Smooth muscle cell (in vitro differentiated cells): ENCODE data around the gene CADPS. TPM values are rescaled to one million over a fixed set of nuclear protein-coding genes. Genes with fewer than 3 reads are reported as not detected.
"Not testable (repeated sequence)": the region's sequence is repeated elsewhere in the genome, so short reads cannot be mapped to it uniquely, and the experiment has no call there.

ENCODE experiments used
- DNase-seq: peaks from one replicate; lab custom pipeline; 2025; ENCODE audit not compliant: unreplicated experiment; lab: John Stamatoyannopoulos, UW
- H2AFZ ChIP-seq: fragments of 200-600 bp; sonication (generic); 2 replicates; pipeline ENCODE4 v1.6.0; 2016; ENCODE audit warnings: antibody characterized with exemption, low read depth, mild to moderate bottlenecking
- H3F3A ChIP-seq: fragments of 200-600 bp; sonication (generic); 2 replicates; pipeline ENCODE4 v1.6.0; 2017; ENCODE audit warnings: antibody characterized with exemption, low read depth
- H3K27ac ChIP-seq: fragments of 200-600 bp; sonication (generic); 2 replicates; pipeline ENCODE4 v1.5.1; 2016; ENCODE audit warnings: low read depth, mild to moderate bottlenecking
- H3K27me3 ChIP-seq: fragments of 200-600 bp; sonication (generic); 2 replicates; pipeline ENCODE4 v1.6.1; 2016; ENCODE audit warnings: low read depth, mild to moderate bottlenecking
- H3K36me3 ChIP-seq: fragments of 200-600 bp; sonication (generic); 2 replicates; pipeline ENCODE4 v1.5.1; 2016; ENCODE audit warnings: low read depth
- H3K4me1 ChIP-seq: fragments of 200-600 bp; sonication (generic); 2 replicates; pipeline ENCODE4 v1.5.1; 2016; ENCODE audit warnings: low read depth
- H3K4me2 ChIP-seq: fragments of 200-600 bp; sonication (generic); 2 replicates; pipeline ENCODE4 v1.6.0; 2016; ENCODE audit warnings: mild to moderate bottlenecking
- H3K4me3 ChIP-seq: fragments of 200-600 bp; sonication (generic); 2 replicates; pipeline ENCODE4 v1.5.1; 2016; ENCODE audit warnings: mild to moderate bottlenecking
- H3K79me2 ChIP-seq: fragments of 200-600 bp; sonication (generic); 2 replicates; pipeline ENCODE4 v1.6.0; 2016; ENCODE audit warnings: low read depth, mild to moderate bottlenecking
- H3K9ac ChIP-seq: fragments of 200-600 bp; sonication (generic); 2 replicates; pipeline ENCODE4 v1.6.0; 2016; ENCODE audit warnings: low read depth
- H3K9me3 ChIP-seq: fragments of 200-600 bp; sonication (generic); replicated peaks from 2 replicates; pipeline ENCODE4 v1.5.1; 2016; ENCODE audit warnings: low read depth
- H4K20me1 ChIP-seq: fragments of 200-600 bp; sonication (generic); 2 replicates; pipeline ENCODE4 v1.6.0; 2016; ENCODE audit warnings: low read depth
- CTCF ChIP-seq: fragments of 200-600 bp; sonication (generic); IDR thresholded peaks from 2 replicates; pipeline ENCODE4 v1.5.1; 2017; ENCODE audit warnings: borderline replicate concordance, mild to moderate bottlenecking, antibody characterized with exemption; ENCODE audit not compliant: insufficient read depth, poor library complexity, severe bottlenecking
- WGBS: methylation state at CpG from one replicate; pipeline ENCODE4 v1.1.7; 2016; ENCODE audit warnings: low lambda C conversion rate; 5-methylcytosine and 5-hydroxymethylcytosine counted together
- polyA plus RNA-seq: library from polyadenylated mRNA; unstranded; fragments of >200 nt; fragmentation: Nextera tagmentation; extraction: Ambion mirVana; gene quantifications from 2 replicates; pipeline ENCODE4 v1.2.1, GENCODE V29; 2016
- total RNA-seq: library from RNA; depleted of rRNA; stranded (reverse); fragments of >200 nt; gene quantifications from 2 replicates; pipeline ENCODE4 v1.2.3, GENCODE V29; 2014

Gene CADPS
- total and polyA plus RNA-seq, 2 experiments from 2014 or later: 4.4 to 38.4 TPM

- Histone ChIP-seq H3K9ac (no peak overlapping the region), H3K4me3 (no peak overlapping the region), H2AFZ (no peak overlapping the region), H3K4me2 (no peak overlapping the region), H3K9me3 (no peaks in the 10 kb centered on the region), H3K79me2 (no peaks in the 10 kb centered on the region), H3K27ac (no peak overlapping the region), H3K27me3 (no peaks in the 10 kb centered on the region), H3F3A (peaks cover 9% of the 10 kb centered on the region), H3K4me1 (no peaks in the 10 kb centered on the region), H3K36me3 (no peaks in the 10 kb centered on the region), H4K20me1 (no peaks in the 10 kb centered on the region)
- WGBS: 87% methylated on average over 4 of the region's 4 CpGs
- TF ChIP-seq CTCF: no peak
- no peak for DNase-seq
These were observed 290.6 kb downstream of the CADPS start for GRCh38 chr3:62584636-62585035.

GRCh38 chr3:62582495-62583172 lies 292.6 kb downstream of the CADPS start:
- no peak overlapping the region for H2AFZ ChIP-seq
- H3K4me3 ChIP-seq: no peak overlapping the region
- H3K4me2 ChIP-seq: no peak overlapping the region
- no peak overlapping the region for H3K9ac ChIP-seq
- WGBS: 86% methylated on average over 4 of the region's 4 CpGs
- H3K4me1 ChIP-seq: no peaks in the 10 kb centered on the region
- peaks cover 9% of the 10 kb centered on the region for H3F3A ChIP-seq
- H3K27me3 ChIP-seq: no peaks in the 10 kb centered on the region
- H3K27ac ChIP-seq: no peak overlapping the region
- DNase-seq: no peak
- H3K36me3 ChIP-seq: no peaks in the 10 kb centered on the region
- no peaks in the 10 kb centered on the region for H3K9me3 ChIP-seq
- no peaks in the 10 kb centered on the region for H4K20me1 ChIP-seq
- H3K79me2 ChIP-seq: no peaks in the 10 kb centered on the region
- TF ChIP-seq CTCF: no peak

- not testable (repeated sequence) for H3K27me3 ChIP-seq, H3K27ac ChIP-seq, H3K9ac ChIP-seq
These were observed 294.7 kb downstream of the CADPS start for GRCh38 chr3:62580485-62580884.

GRCh38 chr3:62577153-62577552 lies 298.1 kb downstream of the CADPS start:
- H2AFZ ChIP-seq: no peak overlapping the region
- H3K9ac ChIP-seq: no peak overlapping the region
- H3K27me3 ChIP-seq: no peaks in the 10 kb centered on the region
- H3F3A ChIP-seq: no peaks in the 10 kb centered on the region
- no peaks in the 10 kb centered on the region for H3K9me3 ChIP-seq
- no peak overlapping the region for H3K27ac ChIP-seq
- TF ChIP-seq CTCF: no peak
- no peak overlapping the region for H3K4me2 ChIP-seq
- H3K4me3 ChIP-seq: no peak overlapping the region
- DNase-seq: no peak
- WGBS: 90% methylated on average over 1 of the region's 1 CpG
- no peaks in the 10 kb centered on the region for H4K20me1 ChIP-seq
- H3K79me2 ChIP-seq: no peaks in the 10 kb centered on the region
- no peaks in the 10 kb centered on the region for H3K4me1 ChIP-seq
- H3K36me3 ChIP-seq: no peaks in the 10 kb centered on the region

More at GRCh38 chr3:62580485-62580884, 294.7 kb downstream of the CADPS start:
- 86% methylated on average over 1 of the region's 1 CpG for WGBS
- not testable (repeated sequence) for H4K20me1 ChIP-seq, H3K79me2 ChIP-seq, H3F3A ChIP-seq, H2AFZ ChIP-seq, H3K4me2 ChIP-seq, H3K36me3 ChIP-seq, H3K9me3 ChIP-seq, H3K4me3 ChIP-seq, DNase-seq, H3K4me1 ChIP-seq
